IMR-90 (cell line): ENCODE results near the gene CIT. TPM values are rescaled to one million over a fixed set of nuclear protein-coding genes. Genes with fewer than 3 reads are reported as not detected.

Experiments
- ATAC-seq: fragments of 200-7000 bp; cut with Tn5 transposase; 2 replicates; pipeline ENCODE4 v1.9.1; 2020; ENCODE audit warnings: low read depth, mild to moderate bottlenecking, moderate library complexity
- BruUV-seq: library from RNA; stranded (reverse); fragments of 400-500 nt; replicated peaks from 2 replicates; lab custom pipeline; 2021; lab: Mats Ljungman, UMichigan
- CTCF ChIA-PET: fragments of 300-600 bp; formaldehyde crosslinking; extraction: SDS; loops from one replicate; lab custom pipeline; 2021; ENCODE audit warnings: antibody characterized with exemption; lab: Yijun Ruan, JAX
- POLR2A ChIA-PET: fragments of 300-600 bp; sonication (Branson Sonifier 250); formaldehyde crosslinking; loops from one replicate; lab custom pipeline; 2022; ENCODE audit warnings: antibody characterized with exemption; ENCODE audit not compliant: unreplicated experiment; lab: Charles Lee
- DNase-seq: peaks from one replicate; pipeline ENCODE4 v3.0.0; 2013
- H2AFZ ChIP-seq: replicated peaks from 2 replicates; pipeline ENCODE3; 2013; ENCODE audit warnings: low read length, mild to moderate bottlenecking; ENCODE audit not compliant: poor library complexity
- H2AK5ac ChIP-seq: 2 replicates; pipeline ENCODE4 v1.6.1; 2013; ENCODE audit warnings: low read depth, low read length, inconsistent platforms
- H2AK9ac ChIP-seq: replicated peaks from 2 replicates; pipeline ENCODE3; 2013; ENCODE audit warnings: mild to moderate bottlenecking, low read depth, low read length, moderate library complexity; ENCODE audit not compliant: poor library complexity
- H2BK120ac ChIP-seq: 2 replicates; pipeline ENCODE4 v1.6.1; 2013; ENCODE audit warnings: low read depth, low read length, inconsistent platforms
- H2BK15ac ChIP-seq: 3 replicates; pipeline ENCODE4 v1.6.1; 2013; ENCODE audit warnings: low read depth, low read length, inconsistent platforms
- H2BK20ac ChIP-seq: 2 replicates; pipeline ENCODE4 v1.6.1; 2013; ENCODE audit warnings: low read depth, mild to moderate bottlenecking, inconsistent platforms, low read length, moderate library complexity
- H2BK5ac ChIP-seq: 2 replicates; pipeline ENCODE4 v1.6.1; 2013; ENCODE audit warnings: mild to moderate bottlenecking, low read depth, low read length, inconsistent platforms; ENCODE audit not compliant: poor library complexity, severe bottlenecking
- H3K14ac ChIP-seq: replicated peaks from 2 replicates; pipeline ENCODE4 v1.6.1; 2013; ENCODE audit warnings: low read depth, low read length, inconsistent platforms
- H3K18ac ChIP-seq: 2 replicates; pipeline ENCODE4 v1.6.1; 2013; ENCODE audit warnings: low read depth, low read length, control low read depth
- H3K23ac ChIP-seq: 2 replicates; pipeline ENCODE4 v1.6.1; 2013; ENCODE audit warnings: low read depth, low read length, inconsistent platforms
- H3K27ac ChIP-seq: 2 replicates; pipeline ENCODE4 v1.5.1; 2013; ENCODE audit warnings: mild to moderate bottlenecking, control low read depth, low read length; ENCODE audit not compliant: insufficient read depth
- H3K27me3 ChIP-seq: 2 replicates; pipeline ENCODE4 v1.6.1; 2013; ENCODE audit warnings: low read length; ENCODE audit not compliant: control insufficient read depth, insufficient read depth
- H3K36me3 ChIP-seq: 2 replicates; pipeline ENCODE4 v1.6.1; 2013; ENCODE audit warnings: low read length, mixed read lengths; ENCODE audit not compliant: control insufficient read depth, insufficient read depth
- H3K4ac ChIP-seq: 2 replicates; pipeline ENCODE4 v1.6.1; 2013; ENCODE audit warnings: low read depth, low read length, inconsistent platforms
- H3K4me1 ChIP-seq: 2 replicates; pipeline ENCODE4 v1.6.1; 2013; ENCODE audit warnings: low read length, mixed read lengths; ENCODE audit not compliant: control insufficient read depth, insufficient read depth
- H3K4me2 ChIP-seq: 2 replicates; pipeline ENCODE4 v1.6.1; 2013; ENCODE audit warnings: low read depth, mild to moderate bottlenecking, control low read depth, low read length, moderate library complexity
- H3K4me3 ChIP-seq: 2 replicates; pipeline ENCODE4 v1.5.1; 2013; ENCODE audit warnings: low read depth, mild to moderate bottlenecking, control low read depth, low read length, moderate library complexity; ENCODE audit not compliant: insufficient read depth
- H3K56ac ChIP-seq: 2 replicates; pipeline ENCODE4 v1.6.1; 2013; ENCODE audit warnings: low read length, inconsistent platforms; ENCODE audit not compliant: insufficient read depth; ENCODE audit errors: extremely low read depth
- H3K79me1 ChIP-seq, 2 experiments: 2 replicates each; pipeline ENCODE4 v1.6.1; 2013; ENCODE audit warnings: low read length in 2 of 2, inconsistent platforms in 1 of 2, low read depth in 1 of 2
- H3K9ac ChIP-seq: 2 replicates; pipeline ENCODE4 v1.6.1; 2013; ENCODE audit warnings: low read depth, low read length, control low read depth
- H3K9me1 ChIP-seq: 2 replicates; pipeline ENCODE4 v1.6.1; 2013; ENCODE audit warnings: low read length, inconsistent platforms; ENCODE audit not compliant: insufficient read depth
- H3K9me3 ChIP-seq: 2 replicates; pipeline ENCODE4 v1.6.1; 2013; ENCODE audit warnings: low read length; ENCODE audit not compliant: control insufficient read depth, insufficient read depth
- H4K20me1 ChIP-seq: 2 replicates; pipeline ENCODE4 v1.6.1; 2013; ENCODE audit warnings: low read length, inconsistent platforms; ENCODE audit not compliant: insufficient read depth
- H4K5ac ChIP-seq: 2 replicates; pipeline ENCODE4 v1.6.1; 2013; ENCODE audit warnings: mild to moderate bottlenecking, low read depth, low read length, control low read depth
- H4K8ac ChIP-seq, 2 experiments: 2 replicates each; pipeline ENCODE4 v1.6.1; 2013; ENCODE audit warnings: low read depth in 2 of 2, low read length in 2 of 2, control low read depth in 1 of 2, inconsistent platforms in 1 of 2
- H4K91ac ChIP-seq: 2 replicates; pipeline ENCODE4 v1.6.1; 2013; ENCODE audit warnings: low read depth, low read length, inconsistent platforms; ENCODE audit not compliant: insufficient read depth
- CEBPB ChIP-seq: IDR thresholded peaks from 2 replicates; pipeline ENCODE4 v1.6.1; 2012; ENCODE audit warnings: low read depth, low read length, improper control_type of control experiment
- CHD1 ChIP-seq: IDR thresholded peaks from 2 replicates; pipeline ENCODE4 v1.6.1; 2012; ENCODE audit warnings: low read depth, low read length, improper control_type of control experiment
- CTCF ChIP-seq: conservative IDR thresholded peaks from 2 replicates; pipeline ENCODE4 v1.5.1; 2012; ENCODE audit warnings: mild to moderate bottlenecking, low read depth, low read length, improper control_type of control experiment
- ELK1 ChIP-seq: fragments of 150-350 bp; IDR thresholded peaks from 2 replicates; pipeline ENCODE4 v1.6.1; 2016; ENCODE audit warnings: low read depth, mild to moderate bottlenecking, low read length, moderate library complexity, borderline replicate concordance
- FOS ChIP-seq: fragments of 150-350 bp; IDR thresholded peaks from 2 replicates; pipeline ENCODE4 v1.6.1; 2016; ENCODE audit warnings: low read depth, low read length
- MAFK ChIP-seq: IDR thresholded peaks from 2 replicates; pipeline ENCODE4 v1.6.1; 2012; ENCODE audit warnings: low read depth, low read length, improper control_type of control experiment
- MAZ ChIP-seq: IDR thresholded peaks from 2 replicates; pipeline ENCODE4 v1.6.1; 2012; ENCODE audit warnings: low read depth, mild to moderate bottlenecking, low read length, improper control_type of control experiment, moderate library complexity, borderline replicate concordance
- NFE2L2 ChIP-seq: fragments of 150-350 bp; IDR thresholded peaks from 2 replicates; pipeline ENCODE4 v1.6.1; 2016; ENCODE audit warnings: low read depth, mild to moderate bottlenecking, low read length
- POLR2A ChIP-seq: IDR thresholded peaks from 2 replicates; pipeline ENCODE4 v1.6.1; 2012; ENCODE audit warnings: mild to moderate bottlenecking, low read depth, low read length
- RCOR1 ChIP-seq: IDR thresholded peaks from 2 replicates; pipeline ENCODE4 v1.6.1; 2012; ENCODE audit warnings: mild to moderate bottlenecking, low read length, improper control_type of control experiment; ENCODE audit not compliant: insufficient replicate concordance
- RFX5 ChIP-seq: IDR thresholded peaks from 2 replicates; pipeline ENCODE4 v1.8.0; 2012; ENCODE audit warnings: low read depth, mild to moderate bottlenecking, low read length, moderate library complexity
- WGBS, 2 experiments: methylation state at CpG; one replicate each; pipeline versions ENCODE4 v1.1.5 to v1.1.7; 2013; ENCODE audit warnings: missing lambda C conversion rate in 2 of 2; ENCODE audit not compliant: insufficient read length in 1 of 2; ENCODE audit errors: extremely low coverage in 2 of 2; 5-methylcytosine and 5-hydroxymethylcytosine counted together
- dilution Hi-C: fragments of 300-500 bp; cut with HindIII; formaldehyde crosslinking; loops from one replicate; pipeline ENCODE4 v1.14.3; 2018; ENCODE audit warnings: low sequenced_read_pairs; ENCODE audit not compliant: unreplicated experiment
- in situ Hi-C: fragments of 300-500 bp; cut with MboI; formaldehyde crosslinking; loops from 3 replicates; pipeline ENCODE4 v1.14.3; 2019; ENCODE audit warnings: low sequenced_read_pairs, inconsistent platforms, mixed read lengths
- intact Hi-C: fragments of 100-400 bp; cut with micrococcal nuclease; formaldehyde crosslinking; loops from 2 replicates; pipeline ENCODE4 v1.10.0; 2022
- polyA plus RNA-seq, 3 experiments: library from polyadenylated mRNA; depleted of rRNA; stranded (reverse); fragments of >200 nt; gene quantifications; 2 replicates each; pipeline ENCODE4 v1.2.3, GENCODE V29; 2012; ENCODE audit warnings: low replicate concordance in 1 of 3
- total RNA-seq: library from RNA; depleted of rRNA; stranded (reverse); fragments of >200 nt; gene quantifications from 2 replicates; pipeline ENCODE4 v1.2.3, GENCODE V29; 2012

CIT gene
- total and polyA plus RNA-seq, 2 of the 4 experiments (the other 2 are of a cell fraction): 13.1 to 21.0 TPM

GRCh38 chr12:119869720-119870119 lies 7.4 kb downstream of the CIT start:
- dilution Hi-C loops: no loop called here
- Histone ChIP-seq H3K36me3 (peaks cover 2% of the 10 kb centered on the region; the same call in 1 of the 2 replicates), H3K23ac (peak overlapping the region; percentile 34; the same call in 1 of the 2 replicates), H3K14ac (peak overlapping the region; percentile 67; the same call in 1 of the 2 replicates), H3K4me3 (no peak overlapping the region), H2BK20ac (peak overlapping the region; percentile 26), H4K5ac (peak overlapping the region; percentile 76), H2AFZ (peak overlapping the region; percentile 91), H3K4me2 (no peak overlapping the region), H2BK5ac (peak overlapping the region; percentile 61), H4K91ac (peak overlapping the region; percentile 56; the same call in 1 of the 2 replicates), H2BK15ac (no peak overlapping the region), H3K9me1 (0 out of 2 replicates have a peak, but pooled peaks cover 2% of the 10 kb centered on the region), H3K56ac (no peak overlapping the region), H3K4ac (peak overlapping the region; percentile 54), H3K27ac (no peak overlapping the region), H2AK9ac (peak overlapping the region; percentile 65), H2BK120ac (peak overlapping the region; percentile 60; the same call in 1 of the 2 replicates), H4K8ac (peak overlapping the region; percentile 57 to 88; a peak in 3 of 4 replicates), H3K27me3 (no peaks in the 10 kb centered on the region), H3K79me1 (peaks cover 15% of the 10 kb centered on the region in 2 experiments), H2AK5ac (no peak overlapping the region), H3K18ac (no peak overlapping the region; the same call in 1 of the 2 replicates), H4K20me1 (no peaks in the 10 kb centered on the region), H3K9me3 (no peaks in the 10 kb centered on the region), H3K4me1 (0 out of 2 replicates have a peak, but pooled peaks cover 2% of the 10 kb centered on the region), H3K9ac (no peak overlapping the region)
- BruUV-seq: no TSS peak
- ChIA-PET CTCF (no interaction called here), POLR2A (no interaction called here)
- TF ChIP-seq NFE2L2 (peak; percentile 52), RFX5 (no peak), POLR2A (no peak), MAZ (peak; percentile 83), CEBPB (peak; percentile 37; the same call in 1 of the 2 replicates), CHD1 (no peak), CTCF (0 out of 2 replicates have a peak, but pooled peaks have one; percentile 17), RCOR1 (no peak), FOS (0 out of 2 replicates have a peak, but pooled peaks have one; percentile 46), MAFK (0 out of 2 replicates have a peak, but pooled peaks have one; percentile 22), ELK1 (no peak)
- in situ Hi-C loops: no loop called here
- peak; percentile 93 for ATAC-seq
- intact Hi-C loops: no loop called here
- WGBS, 2 experiments: 86% methylated on average over 1 of the region's 5 CpGs; no CpG with 5 or more reads in 1 of the 2 experiments
- peak; percentile 96 for DNase-seq
